ENCODE data around the gene VTI1A.
"Not testable (repeated sequence)": the region's sequence is repeated elsewhere in the genome, so short reads cannot be mapped to it uniquely, and the experiment has no call there.

Gene VTI1A

GRCh38 chr10:112728118-112728883, 281.3 kb downstream of the VTI1A start:
- DNase-seq: no peak

DNA sequence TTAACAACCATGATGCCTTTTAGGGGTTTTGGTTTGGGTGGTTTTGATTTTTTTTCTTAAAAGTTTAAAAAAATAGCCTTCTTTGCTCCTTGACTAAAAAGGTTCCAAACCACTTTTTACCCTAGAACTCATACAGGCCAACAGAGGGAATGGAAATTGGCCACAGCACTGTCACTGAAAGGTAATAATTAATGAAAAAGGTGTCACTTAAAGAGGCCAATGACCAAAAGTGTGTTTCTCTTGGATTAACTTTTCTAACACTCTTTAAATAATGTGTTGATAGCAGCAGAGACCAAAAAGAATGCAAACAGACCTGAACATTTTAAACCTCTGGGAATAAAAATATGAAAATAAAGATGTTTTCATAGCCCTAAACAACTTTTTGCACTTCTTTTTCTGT, 282.0 kb downstream of the VTI1A start:
- DNase-seq: no peak

DNA sequence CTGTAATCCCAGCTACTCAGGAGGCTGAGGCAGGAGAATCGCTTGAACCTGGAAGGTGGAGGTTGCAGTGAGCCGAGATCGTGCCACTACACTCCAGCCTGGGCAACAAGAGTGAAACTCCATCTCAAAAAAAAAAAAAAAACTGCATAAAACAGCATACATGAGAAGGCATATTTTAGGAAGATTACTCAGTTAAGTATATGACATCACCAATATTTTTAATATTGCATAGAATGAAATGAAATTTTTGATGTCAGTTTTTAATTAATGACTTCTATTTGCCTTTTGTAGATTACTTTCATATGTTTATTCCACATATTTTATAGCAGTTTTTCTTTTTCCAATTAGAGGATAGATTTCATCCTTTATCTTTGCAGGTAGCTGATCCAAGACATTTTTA, 284.4 kb downstream of the VTI1A start:
- DNase-seq: not testable (repeated sequence)

GRCh38 chr10:112732277-112732921, 285.4 kb downstream of the VTI1A start:
- peak; percentile 53 for DNase-seq

DNA sequence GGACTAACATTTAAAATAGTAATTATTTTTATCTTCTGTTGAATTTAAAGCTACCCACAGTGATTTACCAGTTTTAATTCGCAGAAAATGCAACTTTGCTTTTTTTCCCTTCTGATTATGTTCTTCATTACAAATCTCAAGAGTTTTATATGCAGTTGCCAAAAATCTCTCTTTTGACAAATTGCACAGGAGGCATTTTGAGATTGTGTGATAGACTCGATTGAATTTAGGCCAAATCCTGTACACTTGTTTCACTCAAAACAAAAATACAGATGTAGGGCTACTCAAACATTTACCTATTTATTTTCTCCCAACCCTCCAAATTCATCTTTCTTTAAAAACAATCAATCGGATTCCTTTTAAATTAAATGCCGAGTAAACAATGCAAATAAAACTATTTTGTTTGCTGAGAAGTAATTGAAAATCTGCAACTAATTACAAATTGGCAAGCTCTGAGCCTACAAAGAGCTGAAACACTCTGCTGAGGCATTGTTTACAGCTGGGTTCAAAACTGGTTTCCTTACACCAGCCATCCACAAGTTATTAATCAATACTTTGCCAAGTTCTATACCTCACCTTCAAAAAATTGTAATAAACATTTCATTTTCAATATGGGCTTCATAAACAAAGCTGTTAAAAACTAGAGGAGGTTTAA, 288.2 kb downstream of the VTI1A start:
- no peak for DNase-seq

DNA sequence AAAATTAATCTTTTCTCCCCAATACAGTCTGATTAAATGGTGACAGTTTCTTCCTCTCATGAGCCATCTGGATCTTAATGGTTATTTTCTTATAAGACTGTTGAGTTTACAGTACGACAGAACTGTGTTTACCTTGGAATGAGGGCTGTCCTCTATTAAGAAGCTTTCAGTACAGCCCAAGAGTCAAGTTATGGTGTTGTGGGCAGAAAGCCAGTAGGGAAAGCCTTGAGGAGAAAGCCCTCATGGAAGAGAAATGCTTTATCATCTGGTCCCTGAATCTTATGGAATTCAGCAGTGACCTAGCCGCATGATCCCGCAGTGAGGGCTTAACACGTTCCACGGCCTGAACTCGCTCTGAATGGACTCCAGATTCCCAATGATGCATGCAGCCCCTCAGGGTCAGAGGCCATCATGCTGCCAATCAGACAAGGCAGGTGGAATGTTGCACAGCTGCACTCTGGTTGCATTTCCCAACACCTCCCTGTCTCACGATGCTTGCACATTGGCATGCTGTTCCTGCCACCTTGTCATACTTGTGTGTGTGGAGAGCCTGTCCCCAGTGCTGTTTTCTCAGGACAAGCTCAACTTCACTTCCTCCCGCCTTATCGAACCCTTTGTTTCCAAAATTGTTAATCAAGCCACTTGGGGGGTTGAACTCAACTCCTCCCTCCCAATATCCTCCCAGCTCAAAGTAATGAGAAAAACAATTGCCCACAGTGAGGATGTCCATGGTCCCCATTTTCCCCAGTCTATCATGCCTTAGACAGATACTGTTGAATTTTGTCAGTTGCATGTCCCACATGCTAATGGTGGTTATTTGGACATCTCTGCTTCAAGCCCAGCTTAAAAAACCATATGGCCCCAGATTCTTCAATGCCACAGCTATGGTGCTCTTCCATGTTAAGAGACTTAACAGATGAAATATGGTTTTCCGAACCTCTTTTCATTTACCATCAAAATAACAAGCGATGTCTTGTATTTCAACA, 291.9 kb downstream of the VTI1A start:
- DNase-seq: no peak

DNA sequence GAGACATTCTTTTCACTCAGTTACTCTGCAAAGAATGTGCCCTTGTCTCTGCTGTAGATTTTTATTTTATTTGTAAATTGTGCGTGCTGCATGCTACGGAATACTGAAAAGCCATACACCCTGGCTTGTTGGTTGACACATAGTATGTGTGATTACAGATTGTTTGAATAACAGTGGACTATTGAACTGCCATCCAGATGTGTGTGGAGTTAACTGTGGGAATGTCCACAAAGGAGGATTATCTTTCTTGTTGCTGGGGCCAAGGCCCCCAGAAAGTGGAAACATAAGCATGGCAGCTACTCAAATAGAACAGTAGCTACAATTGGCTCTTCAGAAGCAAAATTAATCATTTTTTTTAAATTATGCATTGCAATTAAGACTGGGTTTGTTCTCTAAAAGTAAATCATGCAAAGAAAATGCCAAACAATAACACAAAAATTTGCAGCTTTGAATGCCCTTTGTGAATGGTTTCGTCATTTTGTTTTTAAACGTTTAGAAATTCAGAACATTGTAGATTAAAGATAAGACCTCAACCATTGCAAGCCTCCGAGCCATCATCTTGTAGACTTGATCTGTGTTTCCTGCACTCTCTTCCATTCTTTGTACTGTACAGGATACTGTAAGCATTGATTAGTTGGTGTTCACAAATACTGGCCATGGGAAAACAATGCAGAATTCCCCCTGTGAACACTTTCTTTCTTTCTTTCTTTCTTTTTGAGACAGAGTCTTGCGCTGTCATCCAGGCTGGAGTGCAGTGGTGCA, 292.8 kb downstream of the VTI1A start:
- DNase-seq: no peak

DNA sequence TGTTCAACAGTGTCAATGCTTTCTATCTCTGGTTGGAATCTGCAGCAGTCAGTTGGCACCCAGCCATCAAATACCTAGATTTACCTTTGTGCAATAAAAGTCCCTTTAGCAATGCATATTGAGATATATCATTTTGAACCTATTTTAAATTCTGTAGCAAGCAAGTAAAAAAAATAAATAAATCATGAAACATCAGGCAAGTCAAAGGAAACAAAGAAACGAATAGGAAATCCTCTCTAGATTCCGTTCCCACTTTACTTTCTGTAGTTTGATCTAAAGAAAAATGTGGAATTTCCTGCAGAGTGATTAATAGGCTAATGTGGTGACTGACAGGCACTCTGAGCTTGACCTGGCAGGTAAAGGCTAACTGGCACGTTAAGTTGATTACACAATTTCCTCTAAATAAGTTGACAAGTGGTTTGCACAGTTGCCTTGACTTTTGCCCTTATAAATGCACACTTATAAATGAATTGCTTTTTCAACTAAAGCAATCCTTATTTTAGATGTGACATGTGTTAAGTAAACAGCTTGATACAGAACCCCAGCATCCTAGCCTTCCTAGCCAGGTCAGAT, 294.9 kb downstream of the VTI1A start:
- DNase-seq: no peak

GRCh38 chr10:112744181-112745096, 297.4 kb downstream of the VTI1A start:
- no peak for DNase-seq

DNA sequence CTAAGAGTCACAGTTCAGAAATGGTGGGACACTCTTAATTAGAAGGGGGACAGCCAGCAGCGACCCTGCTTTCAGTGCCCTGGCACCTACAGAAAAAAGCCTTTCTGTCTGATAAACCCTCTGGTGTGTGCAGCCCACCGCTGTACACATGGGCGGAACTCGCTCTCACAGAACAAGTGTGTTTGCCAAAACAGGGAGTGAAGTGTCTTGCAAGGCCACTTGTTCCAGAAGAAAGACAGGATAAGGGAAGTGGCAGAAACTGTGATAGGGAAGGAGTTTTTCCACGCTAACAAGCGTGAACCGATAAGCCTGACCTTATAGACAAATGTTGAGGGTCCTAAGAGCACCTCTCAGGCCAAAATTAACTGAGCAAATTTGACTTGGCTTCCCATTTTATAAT, 299.3 kb downstream of the VTI1A start:
- DNase-seq: no peak

DNA sequence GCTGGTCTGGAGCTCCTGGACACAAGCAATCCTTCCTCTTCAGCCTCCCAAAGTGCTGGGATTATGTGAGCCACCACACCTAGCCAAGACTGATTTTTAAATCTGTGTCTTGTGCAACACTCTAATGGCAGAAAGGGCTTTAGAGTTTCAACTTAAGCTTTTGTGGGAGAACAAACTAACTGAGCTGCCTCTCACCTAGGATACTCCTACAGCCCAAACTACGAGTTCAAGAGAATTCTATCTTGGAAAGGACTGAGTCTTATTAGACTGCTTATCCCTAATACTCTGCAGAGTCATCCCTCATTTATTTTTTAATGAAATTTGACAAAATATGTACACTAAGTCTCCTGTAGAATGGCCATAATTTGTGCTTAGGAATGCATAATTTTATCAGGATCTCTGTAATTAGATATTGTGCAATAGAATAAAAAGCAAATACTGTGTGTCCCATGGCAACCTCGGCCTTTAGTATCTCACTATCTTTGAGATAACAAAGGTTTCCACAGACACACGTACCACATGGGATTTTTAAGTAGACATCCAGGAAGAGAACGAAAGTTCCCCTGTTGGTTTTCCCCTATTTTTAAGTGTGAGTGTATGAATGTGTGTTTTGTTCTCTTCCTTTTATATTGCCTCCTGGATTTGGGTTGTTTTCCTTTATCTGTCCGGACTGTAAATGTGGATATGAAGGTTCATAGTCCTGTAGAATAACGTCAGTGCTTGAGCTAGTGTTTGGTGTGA, 303.6 kb downstream of the VTI1A start:
- DNase-seq: no peak

GRCh38 chr10:112751651-112752050, 304.6 kb downstream of the VTI1A start:
- no peak for DNase-seq

DNA sequence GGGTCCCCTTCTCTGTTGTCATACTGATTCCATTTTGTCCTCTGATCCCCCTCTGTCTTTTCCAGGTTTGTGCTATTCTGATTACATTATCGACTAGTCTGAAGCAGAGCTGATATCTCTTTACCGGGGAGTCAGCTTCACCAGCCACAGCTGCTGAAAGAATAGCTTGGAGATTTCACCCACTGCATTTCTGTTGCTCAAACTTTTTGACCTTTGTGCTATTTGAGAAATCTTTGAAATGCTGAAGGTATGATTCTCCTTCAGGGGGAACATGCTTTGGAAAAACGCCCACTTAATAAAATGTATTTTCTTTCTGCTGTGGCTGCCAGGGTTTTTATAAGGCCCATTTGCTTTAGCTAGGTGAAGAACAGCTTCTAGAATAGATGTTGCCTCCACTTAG, 305.3 kb downstream of the VTI1A start:
- DNase-seq: peak; percentile 28

GRCh38 chr10:112753961-112754411, 307.0 kb downstream of the VTI1A start:
- peak; percentile 23 for DNase-seq

DNA sequence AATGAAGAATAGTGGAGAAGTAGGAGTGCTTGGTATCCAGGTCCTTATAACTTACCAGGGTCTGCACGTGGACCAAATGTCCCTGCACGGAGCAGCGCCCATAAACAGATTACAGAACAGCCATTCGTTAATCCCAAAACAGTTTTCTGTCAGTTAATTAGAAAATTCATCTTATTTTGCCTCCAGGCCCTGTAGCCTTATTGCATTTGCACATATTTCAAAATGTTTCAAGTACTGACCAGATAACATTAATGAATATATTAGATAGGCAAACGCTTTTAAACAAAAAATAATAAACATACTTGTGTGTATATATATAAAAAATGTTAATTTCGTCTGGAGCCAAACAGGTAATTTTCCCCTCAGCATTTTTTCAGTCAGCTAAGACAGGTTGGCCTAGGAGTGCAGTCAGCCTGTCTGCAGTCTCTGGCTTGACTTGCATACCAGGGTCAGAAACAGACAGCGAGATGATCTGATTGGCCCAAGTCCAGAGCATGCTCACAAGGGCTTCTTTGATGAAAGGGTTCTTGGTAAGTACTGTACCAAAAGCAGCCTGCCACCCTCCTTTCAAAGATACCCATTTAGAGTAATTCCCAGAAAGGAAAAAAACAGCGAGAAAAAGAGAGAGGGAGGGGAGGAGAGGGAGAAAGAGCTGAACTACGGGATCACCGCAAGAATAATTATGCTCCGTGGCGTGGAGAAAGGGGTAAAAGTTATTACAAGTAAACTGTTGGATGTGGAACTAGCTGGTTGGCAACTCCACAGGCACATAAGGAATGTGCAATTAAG, 308.6 kb downstream of the VTI1A start:
- DNase-seq: no peak

- DNase-seq: no peak
Observed at GRCh38 chr10:112756235-112756527, 309.2 kb downstream of the VTI1A start.

- no peak for DNase-seq
Observed at GRCh38 chr10:112758961-112759360, 311.9 kb downstream of the VTI1A start.

DNA sequence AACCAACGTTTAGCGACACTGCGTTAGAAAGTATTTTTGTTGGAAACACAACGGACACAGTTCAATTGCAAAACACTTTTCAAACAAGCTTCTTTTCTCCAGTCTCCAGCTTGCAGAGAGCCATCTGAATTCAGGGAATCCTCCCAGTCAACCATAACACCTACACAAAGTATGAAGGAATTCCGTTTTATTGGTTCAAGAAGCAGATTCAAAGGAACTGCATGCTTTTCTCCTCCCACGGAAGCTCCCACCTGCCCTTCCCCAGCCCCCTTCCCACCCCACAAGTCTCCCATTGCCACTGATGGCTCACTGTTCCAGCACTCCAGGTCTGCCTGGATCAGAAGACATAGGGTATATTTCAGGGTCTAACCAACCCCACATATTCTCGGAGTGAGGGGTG, 312.5 kb downstream of the VTI1A start:
- no peak for DNase-seq

GRCh38 chr10:112761256-112761655, 314.2 kb downstream of the VTI1A start:
- DNase-seq: no peak
